ENCODE measurements around the gene SAMSN1. TPM values are rescaled to one million over a fixed set of nuclear protein-coding genes. Genes with fewer than 3 reads are reported as not detected.

Gene SAMSN1
- total and polyA plus RNA-seq, 9 of the 15 experiments (the other 6 are each of a cell fraction or from before 2014, with no cell fraction given): 101 to 223 (median 159) TPM

- no TSS peak for BruUV-seq (replicated peaks)
- DNase-seq (ENCODE audit: extremely low read depth in 1 of 4, low spot score in 3 of 4) (peak in 3 of 4 experiments; percentile 11 to 52 (median 20)), ATAC-seq (peak; percentile 61), FAIRE-seq (no peak)
- peaks cover 0 to 25% of the 10 kb centered on the region in 2 experiments; a peak in 3 of 5 replicates for H3K4me1 ChIP-seq (replicated peaks in 1 of 2; ENCODE audit: control insufficient read depth in 2 of 2, insufficient read depth in 2 of 2, low read length in 2 of 2)
- ChIA-PET CTCF (ENCODE audit: low intra/inter-chr PET ratio) (no interaction called here), POLR2A (interaction anchor here (0.6 to 1.3 kb wide), 2 partner anchors 11 to 40 kb away, joined by 3 to 7 read pairs; no protein-coding TSS in a partner anchor)
- in situ Hi-C loops (cut with MboI) (no loop called here), intact Hi-C loops (cut with micrococcal nuclease) (loop anchor here (2.0 to 5.0 kb wide), 5 partner anchors 41 to 169 kb away; no protein-coding TSS in a partner anchor)
- H3K36me3 ChIP-seq (ENCODE audit: control insufficient read depth, insufficient read depth, low read length): no peaks in the 10 kb centered on the region
- H3K4me2 ChIP-seq (ENCODE audit: insufficient read depth, low read length): peak overlapping the region; percentile 67
- H3K9me3 ChIP-seq (replicated peaks; ENCODE audit: control insufficient read depth, insufficient read depth, low read depth, low read length): no peaks in the 10 kb centered on the region
- H3K4me3 ChIP-seq: peak overlapping the region; percentile 18
- H3K27ac ChIP-seq (ENCODE audit: extremely low read depth, low read depth, low read length): peak overlapping the region; percentile 91
- peaks cover 18% of the 10 kb centered on the region for H3K79me2 ChIP-seq (ENCODE audit: control insufficient read depth, insufficient read depth, low read length)
- 4% methylated on average over 4 of the region's 4 CpGs for WGBS (ENCODE audit: insufficient coverage, low coverage, missing lambda C conversion rate)
- peak overlapping the region; percentile 93 for H2AFZ ChIP-seq (ENCODE audit: low read depth, low read length)
- H3K9ac ChIP-seq (ENCODE audit: insufficient read depth in 1 of 2, low read depth in 2 of 2, low read length in 2 of 2): peak overlapping the region in 1 of 2 experiments; percentile 87; a peak in 2 of 4 replicates
- no peaks in the 10 kb centered on the region for H3K27me3 ChIP-seq (ENCODE audit: control insufficient read depth in 2 of 2, insufficient read depth in 2 of 2, low read length in 2 of 2)
- H4K20me1 ChIP-seq (replicated peaks; ENCODE audit: control insufficient read depth, insufficient read depth, low read length): no peaks in the 10 kb centered on the region
- no peaks in the 10 kb centered on the region for H3K9me1 ChIP-seq (ENCODE audit: control insufficient read depth, insufficient read depth, low read length)
- TF ChIP-seq HBP1 (CRISPR knock-in tag; IDR thresholded peaks at IDR 0.05): no peak
- peak; percentile 41; the same call in 1 of the 2 replicates for TF ChIP-seq FOSL1 (tag; conservative IDR thresholded peaks at IDR 0.05)
- no peak for TF ChIP-seq ZNF655 (CRISPR knock-in tag; IDR thresholded peaks at IDR 0.05)
- 0 out of 2 replicates have a peak, but pooled peaks have one; percentile 72 for TF ChIP-seq NFRKB (IDR thresholded peaks at IDR 0.05; ENCODE audit: low read depth)
- TF ChIP-seq GTF2E2 (tag; IDR thresholded peaks at IDR 0.05): peak; percentile 78
- TF ChIP-seq ZFX (CRISPR knock-in tag; IDR thresholded peaks at IDR 0.05): peak; percentile 48
- TF ChIP-seq TBP (optimal IDR thresholded peaks at IDR 0.05; ENCODE audit: low read depth, low read length): peak; percentile 5
- 0 out of 2 replicates have a peak, but pooled peaks have one; percentile 16 for TF ChIP-seq SMAD4 (CRISPR knock-in tag; conservative IDR thresholded peaks at IDR 0.05)
- no peak for TF ChIP-seq NR2C2 (CRISPR knock-in tag; IDR thresholded peaks at IDR 0.05)
- TF ChIP-seq NR2C2 (tag; IDR thresholded peaks at IDR 0.05): peak; percentile 34; the same call in 1 of the 2 replicates
- TF ChIP-seq TBL1XR1 (IDR thresholded peaks at IDR 0.05; ENCODE audit: low read length in 2 of 2): 0 out of 4 replicates have a peak, but pooled peaks of 1 of the 2 experiments have one; percentile 6
Observed at GRCh38 chr21:14583629-14584255, 37.6 kb upstream of the SAMSN1 start.

Data from K562 (cell line).